ENCODE measurements around the gene AVPI1. TPM values are rescaled to one million over a fixed set of nuclear protein-coding genes. Genes with fewer than 3 reads are reported as not detected.

The AVPI1 gene
- total RNA-seq, 1 experiment from 2014 or later, result 6.5 TPM

- no peak overlapping the region for H3K4ac ChIP-seq (ENCODE audit: low read depth, low read length)
- TF ChIP-seq CTCF (conservative IDR thresholded peaks at IDR 0.05), result no peak
- H3K79me2 ChIP-seq (ENCODE audit: insufficient read depth, low read length), result no peaks in the 10 kb centered on the region
- Mint-ChIP-seq H3K9me3 (no peaks in the 10 kb centered on the region; a peak in 1 of 5 replicates), H3K27ac (peak overlapping the region; percentile 80 to 93 (median 93)), H3K27me3 (ENCODE audit: low read depth) (peaks cover 2% of the 10 kb centered on the region; the same call in 1 of the 2 replicates), H3K4me1 (peaks cover 47 to 55% of the 10 kb centered on the region in 2 experiments), H3K4me3 (peak overlapping the region; percentile 98 to 99), H3K36me3 (ENCODE audit: insufficient read depth in 1 of 3, low read depth in 3 of 3) (peaks cover 17 to 34% (median 27%) of the 10 kb centered on the region in 3 experiments)
- H3K23ac ChIP-seq (ENCODE audit: insufficient read length, low read depth, low read length), result no peak overlapping the region
- H2BK12ac ChIP-seq (ENCODE audit: insufficient read length, low read depth, low read length), result no peak overlapping the region
- whole genome bisulfite sequencing (ENCODE audit: extremely low coverage, insufficient read length, low lambda C conversion rate), result no CpG with 5 or more reads among the region's 8 CpGs
- no peak overlapping the region for H4K5ac ChIP-seq (ENCODE audit: insufficient read length, low read depth, low read length)
- no peak overlapping the region for H3K9ac ChIP-seq (ENCODE audit: extremely low read depth, insufficient read length, low read length)
- H2BK120ac ChIP-seq (ENCODE audit: low read depth, low read length, poor library complexity, severe bottlenecking), result no peak overlapping the region
- no peak overlapping the region for H2AFZ ChIP-seq (ENCODE audit: low read length)
- no peak overlapping the region for H2BK20ac ChIP-seq (ENCODE audit: low read depth, low read length, poor library complexity, severe bottlenecking)
- peak overlapping the region; percentile 81 for H3K4me2 ChIP-seq (ENCODE audit: insufficient read depth, insufficient read length, low read length)
- H3K4me1 ChIP-seq (ENCODE audit: insufficient read depth, low read length), result peaks cover 11% of the 10 kb centered on the region; the same call in 1 of the 2 replicates
- H4K91ac ChIP-seq (ENCODE audit: insufficient read length, low read depth, low read length), result no peak overlapping the region
- H3T11ph ChIP-seq (ENCODE audit: low read length), result no peak overlapping the region
- H3K79me1 ChIP-seq (ENCODE audit: insufficient read depth, low read depth, low read length, poor library complexity, severe bottlenecking), result no peaks in the 10 kb centered on the region
- H4K20me1 ChIP-seq (ENCODE audit: control insufficient read depth, insufficient read depth, insufficient read length), result no peaks in the 10 kb centered on the region
- H2BK5ac ChIP-seq (ENCODE audit: insufficient read length, low read length), result no peak overlapping the region
- H2BK15ac ChIP-seq (ENCODE audit: low read depth, low read length), result no peak overlapping the region
- H3K27ac ChIP-seq (ENCODE audit: insufficient read length, low read depth, low read length), result no peak overlapping the region
- H3K18ac ChIP-seq (ENCODE audit: insufficient read length, low read depth, low read length), result no peak overlapping the region
- H4K8ac ChIP-seq (replicated peaks; ENCODE audit: insufficient read length, low read depth, low read length), result no peak overlapping the region
- no peak overlapping the region for H3K56ac ChIP-seq (ENCODE audit: insufficient read length, low read depth, low read length)
- H3K27me3 ChIP-seq (ENCODE audit: insufficient read depth, low read length), result no peaks in the 10 kb centered on the region
- H3K9me3 ChIP-seq (ENCODE audit: control insufficient read depth, low read depth, low read length), result no peaks in the 10 kb centered on the region
- no peak overlapping the region for H2AK5ac ChIP-seq (ENCODE audit: insufficient read length, low read length)
- peak overlapping the region; percentile 30; the same call in 1 of the 2 replicates for H3K14ac ChIP-seq (ENCODE audit: insufficient read depth, low read length)
- peak; percentile 44 for DNase-seq
- H3K23me2 ChIP-seq (ENCODE audit: insufficient read length, low read depth, low read length, poor library complexity, severe bottlenecking), result peaks cover 21% of the 10 kb centered on the region
Observed at GRCh38 chr10:97715259-97715874, 28.3 kb upstream of the AVPI1 start.

Data from H9 (cell line).